HG02798 (cell line): ENCODE data around the gene PAX5.
"Not testable (repeated sequence)": the region's sequence is repeated elsewhere in the genome, so short reads cannot be mapped to it uniquely, and the experiment has no call there.

Experiments used
- ATAC-seq: cut with Tn5 transposase; IDR thresholded peaks from one replicate; pipeline ENCODE4 v1.9.1; 2021; ENCODE audit warnings: mild to moderate bottlenecking; ENCODE audit not compliant: unreplicated experiment, poor library complexity

The PAX5 gene

DNA sequence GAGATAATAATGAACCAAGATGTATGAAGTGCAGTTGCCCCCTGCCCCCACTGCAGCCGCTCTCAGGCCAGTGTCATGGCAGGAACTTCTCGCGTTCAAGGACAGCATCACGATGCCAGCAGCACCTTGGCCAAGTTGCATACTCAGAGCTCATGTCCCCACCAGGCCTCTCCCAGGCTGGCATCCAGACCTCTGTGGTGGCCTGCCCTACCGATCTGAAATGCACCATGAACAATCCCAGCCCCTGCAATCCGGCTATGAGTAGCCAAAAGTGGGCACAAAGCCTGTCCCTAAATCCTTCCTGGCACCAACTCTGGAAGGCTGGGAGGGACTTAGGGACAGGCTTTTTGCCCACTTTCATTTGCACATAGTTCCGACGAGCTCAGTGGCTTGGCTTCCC, 140.9 kb downstream of the PAX5 start:
- no peak for ATAC-seq

DNA sequence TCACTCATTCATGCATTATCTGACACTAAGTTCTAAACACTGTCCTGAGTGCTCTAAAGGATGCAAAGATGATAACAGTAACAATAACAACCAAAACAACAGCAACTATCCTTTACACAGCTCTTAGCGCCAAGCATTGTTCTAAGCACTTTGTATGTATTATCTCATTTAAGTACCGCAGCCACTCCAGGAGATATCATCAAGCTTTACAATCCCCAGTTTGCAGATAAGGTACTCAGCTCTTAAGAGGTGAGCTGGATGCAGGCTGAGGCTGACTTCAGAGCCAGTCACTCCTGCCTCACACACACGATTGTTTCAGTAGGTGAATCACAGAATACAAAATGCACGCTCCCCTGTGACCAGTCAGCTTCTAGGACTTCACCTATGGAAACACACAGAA, 141.8 kb downstream of the PAX5 start:
- no peak for ATAC-seq

DNA sequence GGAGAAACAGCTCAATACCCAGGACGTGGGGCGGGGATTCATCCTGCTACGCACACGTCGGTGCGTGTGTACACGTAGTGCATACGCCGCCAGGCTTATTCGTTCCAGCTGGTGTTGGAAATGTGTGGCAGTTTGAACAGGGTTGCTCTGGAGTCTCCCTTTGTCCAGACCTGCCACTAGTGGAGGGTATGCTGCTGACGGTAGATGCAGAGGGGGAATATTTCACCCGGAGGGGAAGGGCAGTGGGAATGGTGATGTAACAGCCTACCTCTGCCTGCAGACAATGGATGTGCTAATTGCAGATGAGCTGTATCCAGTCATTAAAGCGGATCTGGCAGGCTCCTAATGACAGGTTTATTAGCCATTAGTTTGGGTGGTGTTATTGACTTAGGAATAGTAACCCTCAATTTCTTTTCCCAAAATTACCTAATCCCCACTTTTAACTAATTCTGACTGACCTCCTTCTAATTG, 142.7 kb downstream of the PAX5 start:
- no peak for ATAC-seq

DNA sequence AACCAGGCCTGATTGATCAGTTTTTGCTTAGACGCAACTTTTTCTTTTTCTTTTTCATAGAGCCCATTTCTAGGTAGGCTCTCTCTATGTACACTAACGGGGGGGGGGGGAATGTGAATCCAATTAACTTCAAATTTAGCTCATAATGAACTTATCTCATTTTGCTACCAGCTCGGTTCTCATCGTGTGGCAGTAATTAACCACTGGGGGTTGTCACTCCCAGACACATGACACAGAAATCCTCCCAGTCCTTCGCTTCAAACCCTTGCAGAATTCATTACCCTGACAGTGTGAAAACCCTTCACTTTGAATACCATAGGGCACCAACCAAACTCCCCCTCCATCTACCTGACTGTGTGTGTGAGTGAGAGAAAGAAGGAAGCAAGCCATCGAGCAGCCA, 144.2 kb downstream of the PAX5 start:
- ATAC-seq = no peak

DNA sequence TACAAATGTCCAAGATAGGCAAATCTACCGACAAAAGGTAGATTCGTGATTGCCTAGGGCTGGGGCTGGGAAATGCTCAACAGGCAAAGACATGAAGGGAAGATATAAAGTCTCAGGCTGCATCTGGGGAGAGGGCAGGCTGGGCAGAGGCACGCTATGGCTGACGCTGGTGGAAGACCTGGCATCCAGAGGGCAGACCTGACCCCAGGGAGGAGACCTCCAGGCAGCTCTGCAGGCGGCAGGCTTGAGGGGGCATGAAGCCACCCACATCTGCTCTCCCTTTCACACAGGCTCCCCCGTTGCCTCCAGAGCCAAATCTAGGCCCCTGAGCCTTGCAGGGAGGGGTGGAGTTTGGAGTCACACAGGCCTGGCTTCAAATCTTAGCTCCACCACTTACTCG, 145.5 kb downstream of the PAX5 start:
- no peak for ATAC-seq

DNA sequence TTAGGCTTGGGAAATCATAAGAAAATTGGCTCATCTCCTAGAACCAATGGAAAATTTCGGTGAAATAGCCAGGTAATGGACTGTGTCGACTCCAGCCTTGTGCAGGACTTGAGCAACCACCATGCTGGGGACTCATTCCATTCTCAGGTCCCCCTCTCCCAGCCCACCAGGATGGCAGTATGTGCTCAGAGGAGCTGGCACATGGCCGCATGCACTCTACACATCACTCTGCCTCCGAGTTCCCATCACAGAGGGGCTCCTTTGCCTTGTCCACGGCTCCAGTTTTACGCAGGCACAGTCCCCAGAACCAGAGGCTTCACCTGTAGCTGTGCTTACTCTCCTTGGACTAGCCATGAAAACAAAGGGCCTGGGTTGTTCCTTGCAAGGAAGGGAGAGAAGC, 149.3 kb downstream of the PAX5 start:
- ATAC-seq = no peak

DNA sequence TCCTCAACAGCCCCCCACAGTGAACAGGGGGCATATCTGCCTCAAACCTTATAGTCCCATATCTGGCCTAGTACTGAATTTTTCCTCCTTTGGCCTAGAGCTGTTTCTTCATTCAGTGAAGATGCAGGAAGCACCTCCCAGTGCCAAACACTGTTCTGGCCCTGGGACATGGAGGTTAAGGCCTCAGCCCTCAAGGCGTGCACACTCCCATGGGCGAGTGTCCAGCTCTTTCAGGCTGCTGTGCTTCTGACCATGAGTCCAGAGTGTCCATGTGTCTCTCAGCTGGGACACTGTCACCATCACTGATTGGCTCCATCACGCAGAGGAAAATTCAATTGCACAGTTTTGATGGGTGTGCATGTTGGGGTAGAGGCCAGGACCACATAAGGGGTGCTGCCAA, 151.5 kb downstream of the PAX5 start:
- no peak for ATAC-seq

DNA sequence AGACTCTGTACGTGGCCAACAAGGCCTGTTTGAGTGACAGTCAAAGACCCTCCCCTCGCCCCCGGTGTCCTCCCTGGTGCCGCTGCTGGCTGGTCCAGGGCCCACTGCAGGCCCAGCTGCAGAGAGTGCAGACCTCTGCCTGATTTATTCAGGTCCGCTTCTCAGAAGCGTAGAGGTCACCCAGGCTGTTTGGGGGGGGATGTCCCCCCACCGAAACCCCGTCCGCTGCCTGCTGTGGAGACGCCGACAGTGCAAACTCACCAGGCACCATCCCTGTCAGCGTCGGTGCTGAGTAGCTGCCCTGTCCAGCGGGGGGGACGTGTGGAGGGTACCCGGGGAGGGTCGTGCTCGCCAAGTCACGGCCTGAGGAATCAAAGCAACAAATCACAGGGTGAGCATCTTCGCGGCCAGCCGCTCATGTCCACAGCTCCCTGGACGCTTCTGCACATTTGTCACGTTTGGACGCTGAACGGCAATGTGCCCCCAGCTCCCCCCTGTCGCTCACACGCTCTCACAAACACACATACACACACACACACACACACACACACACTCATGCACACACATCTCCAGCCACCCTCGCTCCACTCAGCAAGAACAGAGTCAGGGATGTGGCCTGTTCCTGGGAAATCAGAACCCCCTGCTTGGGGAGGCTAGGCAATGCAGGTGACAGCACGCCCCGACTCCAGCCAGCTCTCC, 152.2 kb downstream of the PAX5 start:
- no peak for ATAC-seq

DNA sequence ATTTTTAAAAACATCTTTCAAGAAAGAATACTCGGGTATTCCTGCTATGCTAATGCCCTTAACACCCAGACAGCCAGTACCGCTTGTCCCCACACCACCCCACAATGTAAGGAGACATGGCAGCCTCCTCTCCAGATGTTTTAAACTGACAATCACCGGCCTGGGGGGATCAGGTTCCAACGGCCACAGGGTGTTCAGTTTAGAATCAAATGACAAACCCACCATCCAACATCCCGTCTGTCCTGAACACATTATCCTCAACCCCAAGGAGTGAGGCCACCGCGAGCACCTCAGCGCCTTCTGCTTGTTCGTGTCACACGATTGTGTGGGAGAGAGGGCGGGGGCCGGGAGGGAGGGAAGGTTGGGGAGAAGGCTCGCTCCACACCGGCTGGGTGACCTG, 152.8 kb downstream of the PAX5 start:
- no peak for ATAC-seq

DNA sequence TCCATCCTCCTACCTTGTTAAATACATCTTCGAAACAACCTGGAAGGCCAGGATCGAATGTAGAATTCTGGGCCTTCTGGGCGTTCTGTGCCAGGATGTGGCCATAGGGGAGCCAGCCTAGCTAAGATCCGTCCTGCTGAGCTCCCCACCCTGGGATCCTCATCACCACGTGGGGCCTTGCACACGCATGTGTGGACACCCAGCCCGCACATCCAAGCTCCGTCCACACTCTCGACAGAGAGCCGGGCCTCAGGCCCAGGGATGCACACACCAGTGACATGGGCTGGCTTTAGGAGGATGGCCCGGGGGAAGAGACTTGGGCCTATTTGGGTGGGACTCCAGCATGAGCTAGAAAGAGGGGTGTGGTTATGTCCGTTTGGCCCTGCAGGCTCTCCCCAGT, 154.0 kb downstream of the PAX5 start:
- ATAC-seq = no peak

DNA sequence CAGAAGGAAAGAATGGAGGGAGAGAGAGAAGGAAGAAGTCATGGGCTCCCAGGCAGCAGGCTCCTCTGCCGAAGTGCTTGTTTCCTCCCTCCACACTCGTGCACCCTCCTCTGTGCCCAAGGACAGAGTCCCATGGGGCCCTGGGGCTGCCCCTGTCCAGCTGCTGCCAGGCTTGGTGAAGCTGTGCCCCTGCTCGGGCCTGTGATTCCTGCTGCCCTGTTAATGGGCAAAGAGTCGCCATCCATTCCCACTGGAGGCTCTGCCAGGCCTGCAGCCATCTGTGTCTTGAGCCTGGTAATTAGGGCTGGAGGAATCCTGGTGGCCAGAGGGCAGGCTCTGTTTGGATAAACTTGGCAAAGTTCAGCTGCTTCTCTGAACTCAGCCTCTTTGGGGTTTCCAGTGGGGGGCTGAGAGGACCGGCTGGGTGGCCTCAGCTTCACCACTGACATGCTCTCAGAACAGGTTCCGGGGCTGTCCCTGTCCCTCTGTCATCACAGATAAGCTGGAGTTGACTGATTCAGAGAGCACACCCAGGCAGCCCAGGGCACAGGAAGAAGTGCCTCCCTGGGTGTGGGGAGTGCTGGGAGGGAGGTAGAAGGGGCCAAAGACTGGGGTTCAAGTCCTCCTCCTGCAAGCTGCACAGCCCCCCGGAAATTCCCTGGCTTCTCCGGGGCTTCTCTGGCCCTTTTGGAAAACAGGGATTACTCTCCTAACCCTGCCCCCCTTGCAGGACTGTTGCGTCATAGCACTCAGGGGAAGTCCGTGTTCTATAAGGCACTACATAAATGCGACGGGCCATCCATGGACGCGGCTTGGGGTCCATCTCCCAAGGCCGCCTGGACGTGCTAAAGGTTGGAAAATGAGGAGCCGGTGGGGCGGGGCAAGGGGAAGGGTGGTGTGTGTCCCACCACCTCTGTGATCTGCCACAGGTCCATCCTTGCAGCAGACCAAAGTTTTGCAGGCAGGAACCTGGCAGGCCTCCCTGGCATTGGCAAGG, 154.8 kb downstream of the PAX5 start:
- ATAC-seq = peak; percentile 76

DNA sequence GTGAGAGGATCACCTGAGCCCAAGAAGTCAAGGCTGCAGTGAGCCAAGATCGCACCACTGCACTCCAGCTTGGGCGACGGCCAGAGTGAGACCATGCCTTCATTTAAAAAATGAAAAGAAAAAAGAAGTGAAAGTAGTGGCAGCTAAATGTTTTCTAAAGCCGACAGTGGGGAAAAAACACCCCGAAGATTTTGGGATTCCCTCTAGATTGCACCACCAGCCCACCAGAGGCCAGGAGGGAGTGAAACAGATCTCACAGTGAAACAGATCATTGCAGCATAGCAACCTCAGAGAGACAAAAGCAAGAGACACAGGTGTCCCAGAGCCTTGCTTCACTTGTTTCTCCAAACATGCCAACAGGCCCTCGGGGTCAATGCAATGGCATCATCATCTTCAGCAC, 156.8 kb downstream of the PAX5 start:
- ATAC-seq = no peak

DNA sequence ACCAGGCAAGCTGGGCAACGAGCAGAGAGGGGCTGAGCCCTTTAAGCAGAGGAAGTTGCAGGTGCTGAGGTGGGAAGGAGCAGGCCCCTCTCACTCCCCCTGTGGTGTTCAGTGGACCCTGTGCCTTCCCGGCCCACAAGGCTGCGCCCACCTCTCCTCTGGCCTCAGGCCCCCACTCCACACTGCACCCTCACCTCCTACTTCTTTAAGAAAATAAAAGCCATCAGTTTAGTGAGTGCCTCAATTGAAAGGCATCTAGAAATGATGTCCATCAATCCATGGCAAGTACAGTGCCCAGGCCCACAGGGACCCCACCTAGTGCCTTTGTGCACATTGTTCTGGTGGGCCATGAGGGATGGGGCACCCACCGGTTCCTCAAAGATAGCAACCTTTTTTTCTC, 158.0 kb downstream of the PAX5 start:
- no peak for ATAC-seq

DNA sequence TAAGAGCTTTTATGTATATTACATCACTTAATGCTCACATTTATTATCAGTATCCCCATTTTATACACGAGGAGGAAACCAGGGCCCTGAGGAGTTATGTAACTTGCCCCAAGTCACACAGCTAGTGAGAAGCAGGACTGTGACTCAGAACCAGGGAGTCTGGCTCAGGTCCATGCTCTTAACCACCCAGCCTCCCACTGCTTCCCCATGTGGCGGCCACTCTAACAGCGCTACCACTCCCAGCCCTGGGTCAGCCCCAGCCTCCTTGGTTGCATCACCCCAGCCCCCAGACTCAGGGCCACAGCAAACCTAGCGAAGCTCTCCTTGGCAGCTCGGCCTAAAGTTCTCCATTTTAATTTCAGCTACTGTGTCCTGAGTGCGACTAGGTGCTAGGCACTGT, 159.1 kb downstream of the PAX5 start:
- no peak for ATAC-seq

DNA sequence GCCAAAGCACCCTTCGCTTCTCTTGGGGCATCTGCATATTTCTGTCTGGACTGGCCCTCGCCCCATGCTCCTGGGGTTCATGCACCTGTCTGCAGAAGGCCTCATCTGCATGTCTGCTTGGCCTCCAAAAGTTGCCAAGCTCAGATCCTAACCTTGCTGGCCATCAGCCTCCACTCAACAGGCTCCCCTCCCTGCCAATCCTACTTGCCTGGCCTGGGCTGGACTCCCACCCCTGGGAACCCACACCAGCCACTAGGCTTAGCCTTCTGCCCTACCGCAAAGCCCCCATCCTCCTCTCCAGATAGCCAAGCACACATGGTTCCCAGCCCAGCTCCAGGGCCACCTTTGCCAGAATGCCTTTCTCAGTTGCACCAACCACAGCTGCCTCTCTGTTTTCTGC, 159.8 kb downstream of the PAX5 start:
- ATAC-seq = no peak

DNA sequence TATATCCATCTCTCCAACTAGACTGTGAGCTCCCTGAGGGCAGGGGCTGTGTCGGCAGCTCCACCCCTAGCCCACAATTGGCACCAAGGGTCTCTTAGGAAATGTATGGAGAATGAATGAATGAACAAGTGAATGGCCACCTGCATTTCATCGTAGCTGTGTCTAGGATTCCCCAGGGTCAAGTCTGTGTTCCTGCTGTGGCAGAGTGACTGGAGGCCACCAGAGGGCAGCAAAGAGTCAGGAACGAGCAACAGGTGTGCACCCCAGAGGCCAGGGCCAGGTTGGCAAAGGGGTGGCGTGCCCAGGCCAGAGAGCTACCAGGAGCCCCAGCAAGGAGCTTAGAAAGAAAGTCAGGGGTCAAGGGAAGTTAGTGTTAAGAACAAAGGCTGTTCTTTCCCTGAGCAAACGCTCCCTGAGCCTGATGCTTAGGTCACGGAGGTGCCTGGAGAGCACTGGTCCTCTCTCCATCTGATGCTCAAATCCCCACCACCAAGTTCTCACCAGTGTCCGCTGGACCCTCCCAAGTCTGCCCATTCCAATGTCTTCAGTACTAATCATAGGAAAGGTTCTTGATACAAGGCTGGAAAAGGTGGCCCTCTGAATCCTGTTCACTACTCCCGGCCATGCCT, 160.7 kb downstream of the PAX5 start:
- ATAC-seq = peak; percentile 59

DNA sequence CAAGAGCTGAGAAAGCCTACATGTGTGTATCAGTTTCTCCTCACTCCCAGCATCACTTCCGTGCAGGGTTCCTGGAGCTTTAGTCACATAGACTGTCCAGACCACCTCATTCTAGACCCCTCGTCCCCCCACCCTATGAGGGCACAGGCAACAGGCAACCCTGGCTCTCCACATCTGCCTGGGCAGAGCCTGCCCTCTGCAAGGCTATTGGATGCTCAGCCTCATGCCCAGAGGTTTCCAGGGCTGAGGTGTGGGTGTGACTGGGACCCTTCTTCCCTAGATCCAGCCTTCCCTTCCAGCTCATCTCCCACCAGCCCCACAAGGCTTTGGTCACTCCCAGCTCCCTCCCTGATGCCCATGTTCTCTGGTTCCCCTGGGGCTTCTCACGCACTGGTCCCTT, 161.4 kb downstream of the PAX5 start:
- no peak for ATAC-seq

DNA sequence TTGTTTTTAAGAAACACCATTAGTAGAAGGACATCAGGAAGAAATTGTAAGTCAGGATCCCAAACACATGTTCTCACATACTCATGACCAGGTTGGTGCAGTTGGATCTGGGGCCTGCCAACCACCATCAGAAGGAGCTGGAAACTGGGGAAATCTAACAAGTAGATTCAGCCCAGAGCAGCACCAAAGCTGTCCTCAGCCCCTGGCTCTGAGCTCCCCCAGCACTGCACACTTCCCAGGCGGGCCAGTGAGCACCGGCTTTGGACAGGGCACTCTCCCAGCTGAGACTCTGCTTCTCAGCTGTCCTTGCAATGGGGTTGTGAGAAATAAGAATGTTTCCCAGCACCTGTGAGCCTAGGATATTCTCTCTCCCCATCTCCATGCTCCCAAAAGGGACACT, 162.5 kb downstream of the PAX5 start:
- no peak for ATAC-seq

DNA sequence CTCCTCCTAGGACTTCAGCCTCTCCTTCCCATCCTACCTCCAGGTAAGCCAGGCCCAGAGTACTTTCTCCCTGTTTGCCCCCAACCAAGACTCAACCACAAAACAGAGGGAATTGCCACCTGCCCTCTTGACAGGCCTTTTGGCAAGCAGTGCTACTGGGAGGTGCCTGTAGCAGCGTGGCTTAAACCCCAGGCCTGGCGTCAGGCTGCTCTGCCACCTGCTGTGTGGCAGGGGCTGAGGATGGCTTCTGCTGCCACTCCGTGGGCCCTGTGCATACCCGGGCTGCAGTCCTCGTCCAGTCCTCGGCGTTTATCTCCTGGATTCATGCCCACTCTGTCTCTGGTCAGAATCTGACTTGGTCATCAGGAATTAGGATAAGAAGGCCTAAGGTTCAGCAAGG, 163.1 kb downstream of the PAX5 start:
- no peak for ATAC-seq

DNA sequence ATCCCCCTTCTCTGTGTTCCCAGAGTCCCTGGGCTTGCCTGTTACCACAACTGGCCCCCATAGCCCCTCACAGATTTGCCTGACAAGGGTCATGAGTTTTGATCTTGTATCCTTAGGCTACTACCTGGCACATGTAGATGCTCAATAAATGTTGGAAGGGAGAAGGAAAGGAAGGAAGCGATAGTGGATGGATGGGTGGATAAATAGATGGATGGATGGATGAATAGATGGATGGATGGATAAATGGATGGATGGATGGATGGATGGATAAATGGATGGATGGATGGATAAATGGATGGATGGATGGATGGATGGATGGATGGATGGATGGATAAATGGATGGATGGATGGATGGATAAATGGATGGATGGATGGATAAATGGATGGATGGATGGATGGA, 164.5 kb downstream of the PAX5 start:
- not testable (repeated sequence) for ATAC-seq
